HG03521 (cell line): Measurements from ENCODE around the gene ACOT13.
"Not testable (repeated sequence)": the region's sequence is repeated elsewhere in the genome, so short reads cannot be mapped to it uniquely, and the experiment has no call there.

ENCODE experiments used
- ATAC-seq: cut with Tn5 transposase; IDR thresholded peaks from one replicate; pipeline ENCODE4 v1.9.1; 2021; ENCODE audit warnings: mild to moderate bottlenecking, moderate library complexity; ENCODE audit not compliant: unreplicated experiment

The ACOT13 gene

DNA sequence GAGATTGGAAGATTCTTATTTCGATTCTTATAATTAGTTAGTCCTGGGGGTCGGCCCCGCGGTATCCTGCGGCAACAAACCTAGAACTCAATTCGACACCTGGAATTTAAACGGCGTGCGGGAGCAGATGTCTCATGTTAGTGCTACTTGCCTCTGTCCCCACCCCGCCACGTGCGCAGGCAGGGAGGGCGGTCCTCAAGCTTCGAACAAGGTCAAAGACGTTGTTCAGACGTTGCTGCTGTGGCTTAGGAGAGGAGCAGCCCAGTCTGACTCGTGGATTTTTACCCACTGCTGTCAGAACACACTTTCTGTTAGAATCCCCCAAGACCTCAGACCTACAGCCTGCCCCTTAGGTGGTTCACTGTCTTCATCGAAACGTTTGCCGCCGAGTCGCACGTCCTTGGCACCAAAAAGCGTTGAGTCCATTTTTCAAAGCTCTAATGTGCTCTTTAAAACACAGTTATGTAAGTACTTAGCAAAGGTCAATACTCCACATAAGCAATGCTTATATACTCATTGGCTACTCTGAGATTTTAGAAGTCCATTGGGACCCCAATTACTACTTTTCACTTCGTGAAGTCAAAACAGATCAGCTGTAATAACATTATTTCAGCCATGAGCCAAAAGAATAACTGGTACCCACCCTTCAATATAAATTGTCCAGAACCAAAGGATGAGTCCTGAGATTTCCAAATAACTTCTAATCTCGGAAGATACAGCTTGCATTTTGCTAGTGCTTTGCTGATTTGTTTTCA is 54.8 kb downstream of the ACOT13 start:
- ATAC-seq: peak; percentile 33

DNA sequence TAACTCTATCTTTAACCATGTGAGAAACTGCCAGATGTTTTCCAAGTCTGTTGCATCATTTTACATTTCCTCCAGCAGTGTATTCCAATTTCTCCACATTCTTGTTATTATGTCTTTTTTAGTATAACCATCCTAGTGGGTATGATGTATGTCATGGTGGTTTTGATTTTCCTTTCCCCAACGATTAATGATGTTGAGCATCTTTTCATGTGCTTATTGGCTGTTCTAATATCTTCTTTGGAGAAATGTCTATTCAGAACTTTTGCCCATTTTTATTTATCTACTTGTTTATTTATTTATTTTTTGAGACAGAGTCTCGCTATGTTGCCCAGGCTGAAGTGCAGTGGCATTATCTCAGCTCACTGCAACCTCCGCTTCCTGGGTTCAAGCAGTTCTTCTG is 56.4 kb downstream of the ACOT13 start:
- ATAC-seq: no peak

DNA sequence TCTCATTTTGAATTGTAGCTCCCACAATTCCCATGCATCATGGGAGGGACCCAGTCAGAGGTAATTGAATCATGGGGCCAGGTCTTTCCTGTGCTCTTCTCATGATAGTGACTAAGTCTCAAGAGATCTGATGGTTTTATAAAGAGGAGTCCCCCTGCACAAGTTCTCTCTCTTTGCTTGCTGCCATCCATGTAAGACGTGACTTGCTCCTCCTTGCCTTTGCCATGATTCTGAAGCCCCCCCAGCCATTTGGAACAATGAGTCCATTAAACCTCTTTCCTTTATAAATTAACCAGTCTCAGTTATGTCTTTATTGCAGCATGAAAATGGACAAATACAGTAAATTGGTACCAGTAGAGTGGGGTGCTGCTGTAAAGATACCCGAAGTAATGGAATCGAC is 63.8 kb downstream of the ACOT13 start:
- ATAC-seq: not testable (repeated sequence)

DNA sequence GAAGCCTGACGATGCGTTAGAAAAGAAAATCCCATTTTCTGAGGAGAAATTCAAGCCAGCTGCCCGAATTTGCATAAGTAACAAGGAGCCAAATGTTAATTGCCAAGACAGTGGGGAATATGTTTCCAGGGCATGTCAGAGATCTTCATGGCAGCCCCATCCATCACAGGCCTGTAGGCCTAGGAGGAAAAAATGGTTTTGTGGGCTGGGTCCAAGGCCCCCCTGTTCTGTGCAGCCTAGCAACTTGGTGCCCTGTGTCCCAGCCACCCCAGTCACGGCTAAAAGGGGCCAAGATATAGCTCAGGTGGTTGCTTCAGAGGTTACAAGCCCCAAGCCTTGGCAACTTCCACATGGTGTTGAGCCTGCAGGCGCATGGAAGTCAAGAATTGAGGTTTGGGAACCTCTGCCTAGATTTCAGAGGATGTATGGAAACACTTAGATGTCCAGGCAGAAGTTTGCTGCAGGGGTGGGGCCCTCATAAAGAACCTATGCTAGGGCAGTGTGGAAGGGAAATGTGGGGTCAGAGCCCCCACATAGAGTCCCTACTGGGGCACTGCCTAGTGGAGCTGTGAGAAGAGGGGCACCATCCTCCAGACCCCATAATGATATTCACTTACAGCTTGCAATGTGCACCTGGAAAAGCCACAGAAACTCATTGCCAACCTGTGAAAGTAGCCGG is 64.7 kb downstream of the ACOT13 start:
- ATAC-seq: not testable (repeated sequence)

DNA sequence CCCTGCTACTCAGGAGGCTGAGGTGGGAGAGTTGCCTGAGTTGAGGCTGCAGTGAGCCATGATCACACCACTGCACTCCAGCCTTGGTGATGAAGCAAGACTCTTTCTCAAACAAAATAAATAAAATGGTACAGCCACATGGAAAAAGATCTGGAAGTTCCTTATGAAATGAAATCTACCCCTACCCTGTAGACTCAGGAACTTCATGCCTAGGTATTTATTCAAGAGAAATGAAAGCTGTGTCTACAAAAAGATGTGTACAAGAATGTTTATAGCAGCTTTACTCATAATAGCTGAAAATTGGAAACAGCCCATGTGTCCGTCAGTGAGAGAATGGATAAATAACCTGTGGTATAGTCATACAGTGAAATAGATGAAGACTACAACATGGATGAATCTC is 67.3 kb downstream of the ACOT13 start:
- ATAC-seq: no peak

DNA sequence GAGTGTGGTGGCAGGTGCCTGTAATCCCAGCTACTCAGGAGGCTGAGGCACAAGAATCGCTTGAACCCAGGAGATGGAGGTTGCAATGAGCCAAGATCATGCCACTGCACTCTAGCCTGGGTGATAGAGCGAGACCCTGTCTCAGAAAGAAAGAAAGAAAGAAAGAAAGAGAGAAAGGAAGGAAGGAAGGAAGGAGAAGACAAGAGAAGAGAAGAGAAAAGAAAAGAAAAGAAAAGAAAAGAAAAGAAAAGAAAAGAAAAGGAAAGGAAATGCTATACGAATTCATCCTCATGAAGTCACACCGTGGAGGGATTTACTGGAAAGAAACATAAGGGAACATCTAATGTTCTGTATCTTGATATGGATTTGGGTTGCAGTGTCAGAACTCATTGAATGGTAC is 67.8 kb downstream of the ACOT13 start:
- not testable (repeated sequence) for ATAC-seq

DNA sequence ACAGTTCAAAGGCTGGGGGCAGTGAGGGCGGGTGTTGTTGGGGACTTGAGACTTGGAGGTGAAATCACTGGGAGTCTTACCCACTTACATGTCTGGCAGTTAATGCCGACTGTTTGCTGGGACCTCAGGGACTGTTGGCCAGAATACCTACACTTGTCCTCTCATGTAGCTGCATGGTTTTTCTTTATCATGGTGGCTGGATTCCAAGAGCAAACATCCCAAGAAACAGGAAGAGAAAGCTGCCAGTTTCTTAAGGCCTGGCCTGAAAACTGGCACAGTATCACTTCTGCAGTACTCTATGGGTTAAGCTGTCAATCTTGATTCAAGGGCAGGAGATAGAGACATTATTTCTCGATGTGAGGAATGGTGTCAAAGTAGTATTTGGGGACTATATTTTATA is 71.9 kb downstream of the ACOT13 start:
- no peak for ATAC-seq

DNA sequence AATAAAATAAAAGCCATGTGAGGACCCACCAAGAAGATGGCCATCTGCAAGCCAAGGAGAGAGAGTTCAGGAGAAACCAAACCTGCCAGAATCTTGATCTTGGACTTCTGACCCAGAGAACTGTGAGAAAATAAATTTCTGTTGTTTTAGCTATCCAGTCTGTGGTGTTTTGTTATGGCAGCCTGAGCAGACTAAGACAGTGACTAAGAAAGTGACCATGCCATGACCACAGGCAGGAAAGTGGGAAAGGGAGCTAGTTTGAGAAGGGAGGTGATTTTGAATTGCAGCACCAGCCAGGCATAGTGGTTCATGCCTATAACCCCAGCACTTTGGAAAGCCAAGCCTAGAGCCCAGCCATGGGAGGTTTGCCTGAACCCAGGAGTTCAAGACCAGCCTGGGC is 74.0 kb downstream of the ACOT13 start:
- no peak for ATAC-seq

DNA sequence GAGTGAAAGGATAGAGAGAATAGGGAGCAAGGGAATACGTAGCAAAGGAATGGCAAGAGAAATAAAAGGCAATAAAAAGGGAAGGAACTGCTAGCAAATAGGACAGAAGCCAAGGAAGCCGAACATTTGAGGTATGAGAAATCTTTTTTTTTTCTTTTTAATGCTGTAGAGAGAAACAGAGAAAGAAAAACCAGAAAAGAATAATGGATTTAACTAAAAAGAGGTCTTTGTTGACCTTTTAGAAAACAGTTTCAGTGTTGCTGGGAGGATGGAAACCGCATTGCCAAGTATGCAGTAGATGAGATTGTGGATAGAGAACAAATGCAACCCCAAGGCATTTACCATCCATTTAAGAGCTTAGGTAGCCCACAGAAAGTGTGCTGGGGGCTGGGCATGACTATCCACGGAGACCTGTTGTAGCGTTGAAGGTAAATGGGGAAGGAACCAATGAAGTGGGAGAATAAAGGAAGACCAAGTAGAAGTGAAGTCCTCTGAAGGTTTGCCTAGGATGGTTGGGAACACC is 75.4 kb downstream of the ACOT13 start:
- ATAC-seq: no peak

DNA sequence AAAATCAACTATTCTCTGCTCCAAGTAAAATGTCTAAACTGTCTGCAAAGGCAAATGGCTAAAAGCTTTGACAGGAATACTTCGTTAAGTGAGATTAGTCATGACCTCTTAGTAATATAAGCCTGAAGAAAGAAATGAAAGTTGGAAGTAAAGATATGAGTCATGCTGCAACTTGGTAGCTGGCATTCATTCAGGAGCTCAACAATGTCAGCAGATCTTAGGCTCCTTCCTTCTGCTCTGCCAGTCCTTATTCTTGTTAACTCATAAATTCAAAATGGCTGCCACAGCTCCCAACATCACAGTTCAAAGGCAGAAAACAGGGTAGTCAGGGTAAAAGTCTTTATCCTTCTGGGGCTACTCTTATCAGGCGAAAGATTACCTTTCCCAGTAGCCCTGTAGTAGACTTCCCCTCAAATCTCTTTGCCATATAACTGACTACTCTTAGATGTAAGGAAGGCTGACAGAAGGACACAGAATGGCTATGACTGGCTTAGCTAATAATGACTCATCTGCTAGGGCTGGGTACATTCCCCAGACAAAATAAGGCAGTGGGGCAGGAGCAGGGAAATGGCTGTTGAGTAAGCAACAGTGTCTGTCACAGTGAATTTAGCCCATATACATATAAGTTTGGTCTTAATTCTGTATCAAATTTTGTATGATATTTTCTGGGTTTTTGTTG is 76.5 kb downstream of the ACOT13 start:
- ATAC-seq: peak; percentile 63

DNA sequence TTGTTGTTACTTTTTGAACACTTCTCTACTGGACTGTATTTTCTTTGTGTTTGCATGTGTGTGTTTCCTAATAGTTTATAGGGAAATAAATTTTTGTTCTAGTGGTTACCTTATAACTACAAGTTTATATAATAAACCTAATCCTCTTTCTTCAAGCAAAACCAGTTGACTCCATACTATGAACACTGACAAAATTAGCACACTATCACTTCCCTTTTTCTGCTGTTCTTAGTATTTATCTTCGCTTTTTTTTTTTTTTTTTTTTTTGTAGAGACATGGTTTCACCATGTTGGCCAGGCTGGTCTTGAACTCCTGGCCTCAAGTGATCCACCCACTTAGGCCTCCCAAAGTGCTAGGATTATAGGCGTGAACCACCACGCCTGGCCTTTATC is 77.1 kb downstream of the ACOT13 start:
- peak; percentile 53 for ATAC-seq

DNA sequence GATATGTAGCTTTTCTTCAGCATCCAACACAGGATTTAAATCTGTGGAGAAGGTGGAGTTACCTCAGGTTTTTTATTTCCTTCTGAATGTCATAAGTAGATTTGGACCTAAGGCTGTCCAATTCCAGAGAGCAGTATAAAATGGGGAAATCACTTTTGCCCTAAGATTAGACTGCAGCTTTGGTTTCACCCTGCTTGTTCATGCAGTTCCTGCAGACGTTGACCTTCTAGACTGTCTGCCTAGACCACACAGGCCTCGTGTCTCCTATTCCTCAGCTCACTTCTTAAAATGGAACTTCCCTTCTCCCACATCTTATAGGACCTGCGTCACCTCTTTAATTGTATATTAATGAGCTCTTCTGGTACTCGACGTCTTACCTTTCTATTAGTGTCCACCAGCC is 78.0 kb downstream of the ACOT13 start:
- ATAC-seq: no peak

DNA sequence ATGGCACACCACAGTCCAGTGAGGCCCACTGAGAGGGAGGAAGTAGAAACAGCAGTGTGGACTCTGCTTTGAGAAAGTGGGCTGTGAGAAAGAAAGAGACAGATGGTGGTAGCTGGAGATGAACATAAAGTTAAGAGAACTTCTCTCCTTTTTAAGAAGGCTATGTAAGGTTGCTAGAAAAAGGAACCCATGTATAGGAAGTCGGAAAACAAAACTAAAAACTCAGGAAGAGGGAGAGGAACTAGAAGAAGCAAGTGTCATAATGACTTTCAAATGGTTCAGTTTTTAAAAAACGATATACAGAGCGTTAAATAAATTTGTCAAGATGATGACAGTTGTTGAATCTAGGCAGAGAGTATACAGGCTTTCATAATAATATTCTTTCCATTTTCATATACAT is 82.4 kb downstream of the ACOT13 start:
- no peak for ATAC-seq

DNA sequence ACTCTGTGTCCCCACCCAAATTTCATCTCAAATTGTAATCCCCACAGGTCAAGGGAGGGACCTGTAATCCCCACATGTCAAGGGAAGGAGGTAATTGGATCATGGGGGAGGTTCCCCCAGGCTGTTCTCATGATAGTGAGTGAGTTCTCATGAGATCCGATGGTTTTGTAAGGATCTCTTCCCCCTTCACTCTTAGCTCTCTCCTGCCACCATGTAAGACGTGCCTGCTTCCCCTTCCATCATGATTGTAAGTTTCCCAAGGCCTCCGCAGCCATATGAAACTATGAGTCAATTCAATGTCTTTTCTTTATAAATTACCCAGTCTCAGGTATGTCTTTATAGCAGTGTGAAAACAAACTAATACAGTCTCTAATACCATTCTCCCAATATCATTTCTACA is 84.0 kb downstream of the ACOT13 start:
- not testable (repeated sequence) for ATAC-seq

DNA sequence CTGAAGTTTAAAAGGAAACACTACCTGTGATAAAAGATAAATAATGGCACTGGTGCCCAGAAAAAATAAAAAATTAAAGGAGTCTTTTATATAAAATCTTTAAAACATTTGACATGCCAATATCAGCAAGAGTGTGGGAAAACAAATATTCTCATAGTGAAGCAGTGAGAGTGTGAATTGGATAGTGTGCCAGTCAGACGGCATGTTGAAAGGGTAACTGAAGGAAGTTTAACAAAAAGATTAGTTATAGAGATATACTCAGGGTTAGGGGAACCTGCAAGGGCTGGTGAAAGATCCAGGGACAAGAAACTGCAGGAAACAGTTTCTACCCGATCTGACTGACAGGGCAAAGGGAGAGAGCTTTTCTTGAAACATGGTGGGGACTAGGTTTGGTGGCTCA is 85.6 kb downstream of the ACOT13 start:
- no peak for ATAC-seq

DNA sequence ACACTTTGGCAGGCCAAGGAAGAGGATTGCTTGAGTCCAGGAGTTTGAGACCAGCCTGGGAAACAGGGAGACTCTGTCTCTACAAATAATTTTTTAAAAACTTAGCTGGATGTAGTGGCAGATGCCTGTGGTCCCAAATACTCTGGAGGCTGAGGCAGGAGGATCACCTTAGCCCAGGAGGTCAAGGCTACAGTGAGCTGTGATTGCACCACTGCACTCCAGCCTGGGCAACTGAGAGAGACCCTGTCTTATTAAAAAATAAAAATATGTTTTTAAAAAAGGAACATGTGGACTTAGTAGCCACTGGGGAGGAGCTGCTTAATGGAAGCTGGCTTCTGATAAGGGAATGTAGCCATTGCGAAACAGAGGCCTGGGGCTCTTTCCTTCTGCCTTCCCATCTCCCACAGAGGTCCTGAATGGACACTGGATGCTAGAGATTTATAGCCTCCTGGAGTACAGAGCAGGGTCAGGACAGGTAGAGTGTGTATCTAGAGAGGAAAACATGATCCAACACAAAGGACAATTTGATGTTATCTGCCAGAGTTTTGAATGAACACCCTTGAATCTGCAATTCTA is 86.1 kb downstream of the ACOT13 start:
- no peak for ATAC-seq

DNA sequence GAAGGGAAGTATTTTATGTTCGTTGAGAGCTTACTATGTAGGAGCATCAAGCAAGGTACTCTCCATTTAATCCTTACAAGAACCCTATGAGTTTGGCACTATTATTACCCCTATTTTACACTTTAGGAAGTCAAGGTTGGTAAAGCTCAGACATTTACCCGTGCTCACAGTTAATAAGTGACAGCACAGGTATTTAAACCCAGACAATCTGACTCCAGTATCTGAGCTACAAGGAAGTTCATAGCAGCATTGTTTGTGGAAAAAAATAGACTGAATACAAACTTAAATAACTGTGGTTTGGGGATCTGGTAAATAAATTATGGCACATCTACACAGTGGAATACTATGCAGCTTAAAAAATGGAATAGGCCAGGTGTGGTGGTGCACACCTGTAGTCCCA is 86.7 kb downstream of the ACOT13 start:
- ATAC-seq: no peak

DNA sequence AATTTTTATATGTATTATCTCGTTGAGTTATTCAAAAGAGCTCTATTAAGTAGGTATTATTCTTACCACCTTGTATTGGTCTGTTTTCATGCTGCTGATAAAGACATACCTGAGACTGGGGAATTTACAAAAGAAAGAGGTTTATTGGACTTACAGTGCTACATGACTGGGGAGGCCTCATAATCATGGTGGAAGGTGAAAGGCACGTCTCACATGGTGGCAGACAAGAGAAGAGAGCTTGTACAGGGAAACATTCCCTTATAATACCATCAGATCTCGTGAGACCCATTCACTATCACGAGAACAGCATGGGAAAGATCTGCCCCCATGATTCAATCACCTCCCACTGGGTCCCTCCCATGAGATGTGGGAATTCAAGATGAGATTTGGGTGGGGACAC is 87.5 kb downstream of the ACOT13 start:
- ATAC-seq: not testable (repeated sequence)
